Subcutaneous adipose tissue (tissue), 4 donors: ENCODE measurements around the gene DLAT. TPM values are rescaled to one million over a fixed set of nuclear protein-coding genes. Genes with fewer than 3 reads are reported as not detected.

Experiments
- CTCF ChIP-seq: fragments of 450-650 bp; IDR thresholded peaks from one replicate; pipeline ENCODE4 v1.5.1; 2016; ENCODE audit warnings: low read depth, mild to moderate bottlenecking, control low read depth, antibody characterized with exemption, moderate library complexity
- total RNA-seq, 4 donors: library from RNA; depleted of rRNA; stranded (reverse); fragments of >200 nt; gene quantifications; one replicate each; pipeline ENCODE4 v1.1.0, GENCODE V29; 2016

The DLAT gene
- total RNA-seq = 10 to 100 TPM; 24.1 to 51.0 (median 28.6) TPM

GRCh38 chr11:112024773-112025678 is at the start of gene DLAT:
Gene DLAT (plus strand): TSS chr11:112025408. CDS start chr11:112025473, 65 bp downstream.
- no peak for TF ChIP-seq CTCF

- no peak for TF ChIP-seq CTCF
These were observed 49.0 kb upstream of the DLAT start for GRCh38 chr11:111976119-111976766.

GRCh38 chr11:111976767-111977145 is 48.5 kb upstream of the DLAT start:
- no peak for TF ChIP-seq CTCF

- no peak for TF ChIP-seq CTCF
These were observed 47.8 kb upstream of the DLAT start for GRCh38 chr11:111977146-111978027.

- TF ChIP-seq CTCF = no peak
These were observed 47.0 kb upstream of the DLAT start for GRCh38 chr11:111978028-111978771.

- no peak for TF ChIP-seq CTCF
These were observed 45.1 kb upstream of the DLAT start for GRCh38 chr11:111980062-111980461.
